OCI-M2 (cell line): ENCODE data around the gene EPSTI1.

ENCODE experiments used
- DNase-seq: peaks from one replicate; lab custom pipeline; 2025; ENCODE audit not compliant: unreplicated experiment; lab: John Stamatoyannopoulos, UW

Gene EPSTI1

GRCh38 chr13:42859760-42860159, 132.3 kb downstream of the EPSTI1 start:
- no peak for DNase-seq

GRCh38 chr13:42855410-42855809, 136.6 kb downstream of the EPSTI1 start:
- no peak for DNase-seq

GRCh38 chr13:42852136-42852535, 139.9 kb downstream of the EPSTI1 start:
- DNase-seq, result no peak

GRCh38 chr13:42849200-42849599, 142.8 kb downstream of the EPSTI1 start:
- no peak for DNase-seq

- no peak for DNase-seq
These were observed 144.0 kb downstream of the EPSTI1 start for GRCh38 chr13:42847891-42848663.

GRCh38 chr13:42836930-42837690, 154.9 kb downstream of the EPSTI1 start:
- DNase-seq, result no peak
